HG03103 (cell line): ENCODE measurements around the gene GLG1.

Source experiments
- ATAC-seq: cut with Tn5 transposase; IDR thresholded peaks from one replicate; pipeline ENCODE4 v1.9.1; 2021; ENCODE audit warnings: low read depth; ENCODE audit not compliant: unreplicated experiment

GLG1 gene

DNA sequence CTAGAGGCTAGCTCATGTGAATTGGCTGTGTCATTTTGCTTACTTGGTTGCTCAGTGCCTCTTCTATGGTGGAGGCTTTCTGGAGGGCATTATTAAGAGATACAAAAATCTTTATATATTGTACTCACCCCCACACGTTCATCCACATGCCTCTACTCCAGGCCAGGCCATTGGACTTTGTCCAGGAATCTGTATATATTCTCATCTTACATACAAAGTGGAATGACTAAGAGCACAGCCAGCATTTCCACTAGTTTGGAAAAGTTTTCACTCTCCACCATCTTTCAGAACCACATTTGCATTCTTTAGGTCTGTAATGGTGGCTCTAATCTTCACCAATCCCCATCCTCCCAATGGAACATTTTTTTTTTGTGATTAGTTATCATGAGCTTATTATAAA, 4.8 kb upstream of the GLG1 start:
- ATAC-seq, result no peak

GRCh38 chr16:74608944-74609343, 2.0 kb upstream of the GLG1 start:
- ATAC-seq, result no peak

GRCh38 chr16:74608381-74608780, 1.5 kb upstream of the GLG1 start:
- ATAC-seq, result no peak

DNA sequence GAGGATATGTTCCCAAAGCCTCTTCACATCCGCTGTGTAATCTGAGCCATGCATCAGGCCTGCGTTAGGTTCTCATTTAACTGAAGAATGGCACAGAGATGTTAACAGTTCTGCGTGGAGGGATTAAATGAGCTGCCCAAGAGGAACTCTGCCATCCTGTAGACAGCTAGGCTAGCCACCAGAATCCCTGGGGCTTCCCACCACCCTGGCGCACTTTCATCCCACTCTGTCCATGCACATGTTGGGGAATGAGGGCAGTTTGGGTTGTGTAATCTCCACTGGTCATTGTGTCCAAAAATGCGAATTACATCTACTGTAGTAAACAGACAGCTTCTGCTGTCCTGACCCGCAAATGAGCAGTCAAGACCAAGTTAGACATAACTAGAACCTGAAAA, 1.0 kb upstream of the GLG1 start:
- no peak for ATAC-seq

GRCh38 chr16:74607310-74607961, 522 bp upstream of the GLG1 start:
- ATAC-seq, result peak; percentile 22

- ATAC-seq, result no peak
Measured at GRCh38 chr16:74605746-74606520, 981 bp downstream of the GLG1 start.

DNA sequence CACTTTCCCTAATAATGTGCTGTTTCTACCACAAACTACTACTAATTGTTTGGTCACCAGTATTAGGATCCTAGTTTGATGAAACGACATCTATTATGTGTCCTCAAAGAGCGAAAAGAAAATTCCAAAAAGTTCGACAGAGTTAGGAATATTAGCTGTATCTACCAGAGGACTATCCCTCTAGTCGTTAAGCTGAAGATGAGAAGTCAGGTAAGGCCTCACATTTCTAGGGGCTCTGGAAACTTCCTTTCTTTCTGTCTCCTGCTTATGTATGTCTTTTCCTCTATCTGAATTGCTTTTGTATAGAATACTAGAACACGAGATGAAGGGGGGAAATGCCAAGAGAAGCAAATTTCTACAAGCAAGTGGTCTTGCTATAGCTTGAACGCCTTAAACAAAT, 1.6 kb downstream of the GLG1 start:
- ATAC-seq, result no peak

DNA sequence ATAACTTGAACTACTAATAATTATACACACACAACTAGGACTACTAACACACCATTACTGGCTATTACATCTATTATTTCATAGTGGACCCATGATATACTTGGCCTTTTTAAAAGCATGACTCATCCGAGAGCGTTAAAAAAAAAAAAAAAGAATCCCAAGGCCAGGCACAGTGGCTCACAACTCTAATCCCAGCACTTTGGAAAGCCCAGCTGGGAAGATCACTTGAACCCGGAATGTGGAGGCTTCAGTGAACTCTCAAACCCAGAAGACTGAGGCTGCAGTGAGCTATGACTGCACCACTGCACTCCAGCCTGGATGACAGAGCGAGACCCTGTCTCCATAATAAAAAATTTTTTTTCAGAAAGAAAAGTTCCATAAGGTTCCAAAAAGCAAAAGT, 3.1 kb downstream of the GLG1 start:
- ATAC-seq, result no peak

DNA sequence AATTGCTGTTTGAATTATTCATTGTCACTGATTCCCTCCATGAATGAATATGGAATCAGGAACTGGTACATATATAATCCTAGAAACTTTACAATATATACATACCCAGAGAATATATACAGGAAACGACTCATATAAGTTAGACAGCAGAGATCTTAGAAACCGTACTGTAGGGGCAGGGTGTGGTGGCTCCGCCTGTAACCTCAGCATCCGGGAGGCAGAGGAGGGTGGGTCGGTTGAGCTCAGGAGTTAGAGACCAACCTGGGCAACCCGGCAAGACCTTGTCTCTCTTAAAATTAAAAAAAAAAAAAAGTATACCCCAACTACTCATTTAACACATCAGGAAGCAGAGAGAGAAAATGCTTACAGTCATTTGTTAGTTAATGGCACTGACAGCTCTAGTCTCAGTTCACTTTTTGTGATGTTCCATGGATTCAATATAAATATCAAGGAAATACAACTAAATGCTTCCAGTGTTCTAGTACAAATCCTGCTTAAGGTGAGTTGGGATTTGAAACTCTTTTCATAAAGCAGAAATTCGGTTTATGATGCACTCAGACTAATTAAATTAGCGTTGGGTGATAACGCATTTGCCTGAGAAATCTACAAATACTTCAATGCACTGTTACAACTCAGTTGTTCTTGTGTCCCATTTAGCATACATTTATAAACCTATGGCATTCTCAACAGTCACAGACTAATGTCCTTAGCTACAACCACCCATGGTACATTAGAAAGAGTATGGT, 5.6 kb downstream of the GLG1 start:
- peak; percentile 79 for ATAC-seq

- no peak for ATAC-seq
Measured at GRCh38 chr16:74596586-74596985, 10.3 kb downstream of the GLG1 start.

GRCh38 chr16:74592847-74593246, 14.1 kb downstream of the GLG1 start:
- no peak for ATAC-seq

DNA sequence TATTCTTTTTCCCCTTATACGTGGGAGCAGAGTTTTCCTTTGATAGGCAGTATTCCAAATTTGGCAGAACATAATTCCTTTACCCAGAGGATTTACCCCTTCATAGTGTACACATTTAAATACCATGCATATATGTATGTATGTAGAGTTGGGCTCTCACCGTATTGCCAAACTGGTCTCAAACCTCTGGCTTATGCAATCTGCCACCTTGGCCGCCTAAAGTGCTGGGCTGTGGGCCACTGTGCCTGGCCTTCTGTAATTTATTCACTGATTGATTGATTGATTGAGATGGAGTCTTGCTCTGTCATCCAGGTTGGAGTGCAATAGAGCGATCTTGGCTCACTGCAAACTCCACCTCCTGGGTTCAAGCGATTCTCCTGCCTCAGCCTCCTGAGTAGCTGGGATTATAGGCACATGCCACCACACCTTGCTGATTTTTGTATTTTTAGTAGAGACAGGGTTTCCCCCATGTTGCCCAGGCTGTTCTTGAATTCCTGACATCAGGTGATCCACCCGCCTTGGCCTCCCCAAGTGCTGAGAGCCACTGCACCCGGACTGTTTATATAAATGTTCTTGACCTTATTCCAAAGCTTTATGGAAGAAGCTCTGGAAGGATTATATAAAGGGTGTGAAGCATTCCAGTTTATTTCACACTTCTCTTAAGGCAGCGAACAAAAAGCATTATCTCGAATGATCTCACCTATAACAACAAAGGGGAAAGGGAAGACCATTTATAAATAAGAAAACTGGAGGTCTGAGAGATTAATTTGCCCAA, 14.9 kb downstream of the GLG1 start:
- ATAC-seq, result no peak

GRCh38 chr16:74586948-74587347, 20.0 kb downstream of the GLG1 start:
- ATAC-seq, result no peak

GRCh38 chr16:74585846-74586443, 21.0 kb downstream of the GLG1 start:
- ATAC-seq, result no peak

DNA sequence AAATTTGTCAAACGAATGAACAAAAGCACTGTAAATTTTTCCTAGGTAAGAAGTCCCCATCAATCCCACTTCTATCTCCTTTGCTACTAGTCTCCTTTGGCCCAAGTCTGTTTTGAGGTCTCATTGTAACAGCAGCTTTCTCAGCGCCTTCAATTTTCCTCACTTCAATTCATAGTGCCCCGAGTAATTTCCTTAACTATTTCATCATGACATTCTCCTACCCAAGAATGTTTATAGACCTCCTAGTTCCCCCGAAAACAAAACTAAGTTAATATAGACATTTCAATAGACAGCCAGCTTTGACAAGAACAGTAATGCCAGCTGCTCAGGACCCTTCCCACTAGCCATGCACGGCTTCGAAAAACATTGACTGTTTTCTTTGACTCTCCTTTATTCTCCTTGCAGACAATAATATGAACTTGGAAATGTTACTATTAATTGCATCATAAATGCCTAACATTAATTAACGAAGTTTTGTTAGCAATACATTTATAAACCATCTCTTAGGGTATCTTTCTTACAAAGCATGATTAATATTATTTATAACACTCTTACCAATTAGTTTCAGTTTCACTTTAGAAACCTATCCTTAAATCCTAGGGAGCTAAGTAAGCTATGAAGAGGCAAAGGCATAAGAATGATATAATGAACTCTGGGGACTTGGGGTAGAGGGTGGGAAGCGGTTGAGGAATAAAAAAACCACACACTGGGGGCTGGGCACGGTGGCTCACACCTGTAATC, 22.8 kb downstream of the GLG1 start:
- ATAC-seq, result no peak

DNA sequence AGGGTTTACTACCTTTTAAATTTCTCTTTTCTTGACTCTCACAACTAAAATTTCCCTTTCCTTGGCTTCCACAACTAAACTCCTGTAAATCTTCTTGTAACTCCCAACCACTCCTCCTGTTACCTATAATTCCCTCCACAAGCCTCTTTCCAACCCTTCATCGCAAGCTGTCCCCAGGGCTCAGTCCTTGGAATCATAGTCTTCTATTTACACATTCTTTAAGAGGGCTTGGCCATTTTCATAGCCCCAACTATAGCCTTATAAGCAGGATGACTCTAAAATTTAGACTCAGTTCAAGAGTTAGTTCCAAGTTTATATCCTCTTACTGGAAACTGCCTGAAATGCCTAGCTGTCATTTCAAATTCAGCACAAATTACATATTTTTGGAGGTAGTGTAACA, 23.9 kb downstream of the GLG1 start:
- ATAC-seq, result no peak

DNA sequence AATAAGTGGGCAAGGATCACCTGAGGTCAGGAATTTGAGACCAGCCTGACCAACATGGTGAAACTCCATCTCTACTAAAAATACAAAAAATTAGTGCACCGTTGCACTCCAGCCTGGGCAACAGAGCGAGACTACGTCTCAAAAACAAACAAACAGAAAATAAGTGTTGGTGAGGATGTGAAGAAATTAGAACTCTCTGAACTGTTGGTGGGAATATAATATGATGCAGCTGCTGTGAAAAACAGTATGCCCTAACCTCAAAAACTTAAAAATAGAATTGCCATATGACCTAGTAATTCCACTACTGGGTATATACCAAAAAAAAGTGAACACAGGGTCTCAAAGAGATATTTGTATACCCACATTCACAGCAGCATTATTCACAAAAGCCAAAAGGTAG, 26.1 kb downstream of the GLG1 start:
- ATAC-seq, result peak; percentile 54

DNA sequence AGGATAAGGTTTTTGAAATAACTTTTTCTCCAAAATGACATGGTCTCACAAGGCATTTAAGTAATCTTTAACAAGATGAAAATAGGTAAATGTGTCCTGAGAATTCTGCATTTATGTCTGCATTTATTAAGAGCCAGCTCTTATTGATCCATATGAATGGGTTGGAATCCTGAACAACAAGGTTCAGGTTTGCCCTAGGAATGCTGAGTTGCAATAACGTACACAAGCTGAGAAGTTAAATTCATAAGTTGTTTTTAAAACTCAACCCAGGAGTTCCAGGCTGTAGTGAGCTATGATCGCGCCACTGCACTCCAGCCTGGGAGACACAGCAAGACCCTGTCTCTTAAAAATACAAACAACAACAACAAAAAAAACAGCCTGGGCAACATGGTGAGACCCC, 28.1 kb downstream of the GLG1 start:
- ATAC-seq, result no peak

GRCh38 chr16:74578433-74578832, 28.5 kb downstream of the GLG1 start:
- ATAC-seq, result no peak

- ATAC-seq, result no peak
Measured at GRCh38 chr16:74577882-74578366, 29.0 kb downstream of the GLG1 start.
